NCI-H2196 (cell line): ENCODE results near the gene NTF4.

Experiments
- DNase-seq: peaks from one replicate; lab custom pipeline; 2025; ENCODE audit not compliant: unreplicated experiment; lab: John Stamatoyannopoulos, UW

The NTF4 gene

DNA sequence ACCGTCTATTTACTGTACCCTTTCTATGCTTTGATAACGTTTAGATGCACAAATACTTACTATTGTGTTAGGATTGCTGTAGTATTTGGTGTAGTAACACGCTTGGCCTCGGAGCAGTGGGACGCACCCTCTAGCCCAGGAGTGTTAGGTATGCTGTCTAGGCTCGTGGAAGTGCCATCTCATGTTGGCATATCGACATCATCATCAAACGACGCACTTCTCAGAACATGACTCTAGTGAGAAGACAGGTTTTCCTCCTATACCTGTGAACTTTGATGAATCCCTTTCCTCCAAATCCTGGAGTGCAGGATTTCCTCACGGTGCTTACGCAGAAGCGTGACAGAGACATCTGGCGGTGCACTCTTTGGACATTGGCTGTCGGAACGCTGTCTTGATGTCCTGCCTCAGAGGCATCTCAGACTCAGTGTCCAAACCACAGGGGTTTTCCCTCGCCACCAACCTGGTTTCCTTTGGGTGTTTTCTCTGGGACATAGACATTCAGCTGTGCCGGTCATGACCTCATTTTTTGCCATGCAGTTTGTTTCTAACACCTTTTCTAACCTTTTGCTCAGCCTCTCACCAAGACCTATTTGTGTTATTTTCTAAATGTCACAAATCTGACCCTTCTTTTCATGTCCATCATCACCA, 26.9 kb upstream of the NTF4 start:
- DNase-seq = no peak

DNA sequence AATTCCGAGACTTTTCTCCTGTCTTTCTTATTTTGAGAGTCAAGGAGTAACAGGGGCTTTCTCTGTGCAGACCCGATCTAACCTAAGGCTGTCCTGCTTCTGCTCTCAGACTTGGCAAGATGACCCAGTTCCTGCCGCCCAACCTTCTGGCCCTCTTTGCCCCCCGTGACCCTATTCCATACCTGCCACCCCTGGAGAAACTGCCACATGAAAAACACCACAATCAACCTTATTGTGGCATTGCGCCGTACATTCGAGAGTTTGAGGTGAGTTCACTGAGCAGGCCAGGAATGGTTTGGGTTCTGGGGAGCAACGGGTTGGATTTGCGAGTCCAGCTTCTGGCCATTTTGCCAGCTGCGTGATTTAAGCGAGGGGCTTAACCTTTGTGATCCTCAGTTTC, 21.7 kb upstream of the NTF4 start:
- DNase-seq = no peak

DNA sequence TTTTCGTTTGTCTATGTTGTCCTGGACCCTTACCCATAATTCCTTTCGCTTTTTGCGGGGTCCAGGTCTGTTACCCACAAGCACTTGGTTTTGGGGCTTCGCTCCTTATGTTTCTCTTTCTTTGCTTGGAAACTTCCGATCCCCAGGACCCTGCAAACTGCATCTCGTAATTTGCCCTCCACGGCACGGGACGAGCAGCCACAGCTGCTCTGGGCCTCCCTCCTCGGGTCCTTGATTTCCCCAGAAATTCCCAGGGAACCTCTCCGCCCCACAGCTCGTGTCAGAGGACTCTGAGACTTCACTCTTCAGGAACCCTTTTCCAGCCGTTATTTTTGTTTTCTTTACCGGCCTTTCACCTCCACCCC, 21.2 kb upstream of the NTF4 start:
- DNase-seq = no peak

DNA sequence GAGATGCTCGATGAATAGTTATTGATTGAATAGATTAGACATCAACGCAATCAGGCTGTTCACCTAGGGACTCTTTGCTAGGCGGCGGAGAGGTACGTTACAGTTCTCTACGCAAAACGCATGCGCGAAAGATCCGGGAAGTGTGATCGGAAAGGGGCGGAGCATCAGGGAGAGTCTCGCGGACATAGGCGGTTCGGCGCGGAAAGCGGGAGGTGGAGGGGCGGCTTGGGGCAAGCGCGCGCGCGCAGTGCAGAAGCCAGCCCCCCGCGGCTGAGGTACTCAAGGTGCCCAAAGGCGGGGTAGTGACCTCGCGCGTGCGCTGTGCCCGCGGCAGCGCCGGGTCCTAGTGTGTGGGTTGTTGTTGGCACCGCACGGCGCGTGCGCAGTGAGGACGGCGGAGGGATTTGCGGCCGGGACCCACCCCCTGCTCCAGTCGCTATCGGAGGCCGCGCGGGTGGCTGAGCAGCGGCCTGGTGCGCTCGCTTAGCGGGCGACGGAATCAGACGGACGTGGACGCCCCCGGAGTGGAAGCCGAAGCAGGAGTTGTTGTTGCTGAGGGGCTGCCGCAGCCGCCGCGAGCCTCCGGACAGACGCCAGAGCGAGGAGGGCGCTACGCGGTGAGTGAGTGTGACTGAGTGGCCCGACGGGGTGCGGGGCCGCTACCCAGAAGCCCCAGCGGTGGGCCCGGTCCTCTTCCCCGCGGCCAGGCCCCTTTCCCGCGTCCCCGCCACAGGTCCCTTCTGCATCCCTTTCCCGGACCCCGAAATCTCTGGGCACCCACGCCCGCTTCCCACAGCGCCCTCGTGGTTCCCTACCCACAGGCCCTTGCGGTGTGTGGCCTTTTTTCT, 20.6 kb upstream of the NTF4 start, which contains the start of gene SNRNP70:
Gene SNRNP70, plus strand, starts transcription at position 432 of the 848 bp plus-strand sequence. CDS start 964 bp downstream, outside the sequence.
- DNase-seq = peak; percentile 100

DNA sequence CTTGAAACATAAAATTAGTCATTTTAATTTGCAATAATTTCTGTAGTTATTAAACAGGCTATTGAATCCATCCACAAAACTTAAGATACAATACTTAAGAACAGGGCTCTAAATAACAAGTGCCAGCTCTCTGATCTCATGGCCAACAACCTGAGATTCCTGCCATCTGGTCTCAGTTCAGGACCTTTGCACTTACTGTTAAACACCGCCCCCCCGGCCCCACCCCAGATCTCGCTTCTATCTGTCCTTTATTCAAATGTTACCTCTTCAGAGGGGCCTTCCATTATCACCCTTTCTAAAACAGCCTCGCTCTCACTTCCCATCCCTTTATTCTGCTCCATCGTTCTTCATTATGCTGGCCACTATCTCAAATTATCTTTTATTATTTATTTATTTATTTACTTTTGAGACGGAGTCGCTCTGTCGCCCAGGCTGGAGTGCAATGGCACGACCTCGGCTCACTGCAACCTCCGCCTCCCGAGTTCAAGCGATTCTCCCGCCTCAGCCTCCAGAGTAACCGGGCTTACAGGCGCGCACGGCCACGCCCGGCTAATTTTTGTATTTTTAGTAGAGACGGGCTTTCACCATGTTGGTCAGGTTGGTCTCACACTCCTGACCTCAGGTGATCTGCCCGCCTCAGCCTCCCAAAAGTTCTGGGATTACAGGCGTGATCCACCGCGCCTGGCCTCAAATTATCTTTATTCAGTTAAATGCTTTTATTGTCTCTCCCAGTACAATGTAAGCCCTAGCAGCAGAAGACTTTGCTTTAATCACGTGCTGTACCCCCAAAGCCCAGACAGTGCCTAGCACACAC, 19.8 kb upstream of the NTF4 start:
- no peak for DNase-seq

DNA sequence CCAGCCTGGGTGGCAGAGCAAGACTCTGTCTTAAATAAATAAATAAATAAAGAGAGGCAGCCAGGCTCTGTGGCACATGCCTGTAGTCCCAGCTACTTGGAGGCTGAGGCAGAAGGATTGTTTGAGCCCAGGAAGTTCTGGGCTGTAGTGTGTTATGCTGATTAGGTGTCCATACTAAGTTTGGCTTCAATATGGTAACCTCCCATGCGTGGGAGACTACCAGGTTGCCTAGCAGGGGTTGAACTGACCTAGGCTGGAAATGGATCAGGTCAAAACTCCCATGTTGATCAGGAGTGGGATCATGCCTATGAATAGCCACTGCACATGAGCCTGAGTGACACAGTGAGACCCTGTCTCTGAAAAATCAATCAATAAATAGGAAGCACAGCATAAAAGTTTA, 16.7 kb upstream of the NTF4 start:
- DNase-seq = no peak

DNA sequence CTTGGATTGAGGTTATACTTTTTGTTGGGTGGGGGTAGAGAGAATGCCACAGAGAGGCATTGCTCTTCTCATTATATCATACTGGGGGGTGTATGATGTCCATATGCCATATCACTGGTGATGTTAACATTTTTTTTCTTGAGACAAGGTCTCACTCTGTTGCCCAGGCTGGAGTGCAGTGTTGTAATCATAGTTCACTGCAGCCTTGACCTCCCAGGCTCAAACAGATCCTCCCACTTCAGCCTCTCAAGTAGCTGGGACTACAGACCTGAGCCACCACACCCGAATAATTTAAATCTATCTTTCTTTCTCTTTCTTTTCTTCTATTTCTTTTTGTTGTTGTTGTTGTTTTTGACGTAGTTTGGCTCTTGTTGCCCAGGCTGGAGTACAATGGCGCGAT, 15.8 kb upstream of the NTF4 start:
- no peak for DNase-seq

DNA sequence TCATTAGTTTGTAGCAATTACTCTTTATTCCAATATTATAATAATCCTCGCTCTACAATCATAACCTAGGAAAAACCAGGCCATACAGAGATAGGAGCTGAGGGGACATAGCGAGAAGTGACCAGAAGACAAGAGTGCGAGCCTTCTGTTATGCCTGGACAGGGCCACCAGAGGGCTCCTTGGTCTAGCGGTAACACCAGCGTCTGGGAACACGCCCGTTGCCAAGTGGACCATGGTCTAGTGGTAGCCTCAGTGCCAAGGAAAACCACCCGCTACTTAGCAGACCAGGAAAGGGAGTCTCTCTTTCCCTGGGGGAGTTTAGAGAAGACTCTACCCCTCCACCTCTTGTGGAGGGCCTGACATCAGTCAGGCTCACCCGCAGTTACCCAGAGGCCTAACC, 10.3 kb upstream of the NTF4 start:
- DNase-seq = peak; percentile 71

DNA sequence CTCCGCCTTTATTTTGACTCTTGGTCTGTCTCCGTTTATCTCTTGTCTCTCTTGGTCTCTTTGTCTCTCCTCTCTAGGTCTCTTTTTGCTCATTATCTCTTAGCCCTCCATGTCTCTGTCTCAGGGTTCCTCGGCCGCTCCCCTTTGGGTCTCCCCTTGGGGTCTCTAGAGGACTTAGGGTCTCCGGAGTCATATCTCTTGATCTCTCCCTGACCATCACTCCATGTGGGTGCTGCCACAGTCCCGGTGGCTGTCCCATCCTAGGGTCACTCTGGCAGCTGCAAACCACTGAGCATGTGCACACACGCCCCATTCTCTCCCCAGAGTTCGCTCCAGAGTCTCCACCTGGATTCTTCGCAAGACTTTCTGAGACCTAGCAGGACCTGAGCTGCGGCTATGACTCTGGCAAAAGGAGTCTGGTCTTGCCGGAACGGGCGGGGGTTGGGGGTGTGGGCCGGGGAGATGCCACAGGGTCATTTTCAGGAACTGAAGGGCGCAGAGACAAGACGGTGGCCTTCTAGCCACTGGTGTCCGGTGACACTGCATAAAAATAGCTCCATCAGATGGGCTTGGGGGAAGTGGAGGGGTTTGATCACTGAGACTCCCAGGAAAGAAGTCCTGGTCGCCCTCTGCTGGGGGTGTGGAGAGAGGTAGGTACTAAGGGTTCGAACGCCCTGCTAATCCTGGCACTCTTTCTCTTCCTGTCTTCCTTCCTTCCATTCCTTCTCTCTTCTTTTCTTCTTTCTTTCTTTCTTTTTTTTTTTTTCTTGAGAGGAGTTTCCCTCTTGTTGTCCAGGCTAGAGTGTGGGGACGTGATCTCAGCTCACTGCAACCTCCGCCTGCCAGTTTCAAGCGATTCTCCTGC, 9.1 kb upstream of the NTF4 start:
- peak; percentile 42 for DNase-seq

DNA sequence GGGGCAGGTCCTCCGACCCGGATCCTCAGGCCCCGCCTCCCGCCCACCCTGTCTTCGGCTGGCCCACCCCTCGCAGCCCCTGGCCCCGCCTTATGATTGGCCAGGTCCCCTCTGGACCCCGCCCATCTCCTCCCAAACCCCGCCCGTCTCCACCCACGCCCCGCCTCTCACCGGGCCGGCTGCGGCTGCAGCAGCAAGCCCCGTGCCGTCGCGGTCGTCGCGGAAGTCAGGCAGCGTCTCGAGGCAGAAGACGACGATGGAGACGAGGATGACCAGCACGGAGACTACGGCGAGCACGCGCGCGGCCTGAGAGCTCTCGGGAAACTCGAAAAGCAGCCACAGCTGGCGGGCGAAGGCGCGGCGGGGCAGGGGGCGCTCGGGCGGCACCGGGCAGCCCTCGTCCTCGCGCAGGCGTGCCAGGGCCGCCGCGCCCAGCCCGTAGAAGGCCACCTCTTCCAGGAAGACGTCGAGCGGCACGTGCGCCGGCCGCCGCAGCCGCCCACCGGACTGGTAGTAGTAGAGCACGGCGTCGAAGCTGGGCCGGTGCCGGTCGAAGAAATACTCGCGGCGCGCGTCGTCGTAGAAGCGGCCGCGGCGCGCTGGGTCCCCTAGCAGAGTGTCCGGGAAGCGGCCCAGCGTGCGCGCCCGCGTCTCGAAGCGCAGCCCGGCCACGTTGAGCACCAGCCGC, 7.4 kb upstream of the NTF4 start:
- DNase-seq = peak; percentile 41

DNA sequence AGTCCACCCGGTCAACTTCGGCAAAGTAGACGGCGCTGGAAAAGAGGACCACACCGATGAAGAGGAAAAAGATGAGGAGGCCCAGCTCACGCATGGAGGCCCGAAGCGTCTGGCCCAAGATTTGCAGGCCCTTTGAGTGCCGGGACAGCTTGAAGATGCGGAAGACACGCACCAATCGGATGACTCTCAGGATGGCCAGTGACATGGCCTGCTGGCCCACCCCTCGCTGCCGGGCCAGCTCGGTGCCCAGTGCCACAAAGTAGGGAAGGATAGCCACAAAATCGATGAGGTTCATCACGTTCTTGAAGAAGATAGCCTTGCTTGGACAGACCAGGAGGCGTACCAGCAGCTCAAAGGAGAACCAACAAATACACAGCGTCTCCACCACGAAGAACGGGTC, 5.8 kb upstream of the NTF4 start:
- DNase-seq = no peak

DNA sequence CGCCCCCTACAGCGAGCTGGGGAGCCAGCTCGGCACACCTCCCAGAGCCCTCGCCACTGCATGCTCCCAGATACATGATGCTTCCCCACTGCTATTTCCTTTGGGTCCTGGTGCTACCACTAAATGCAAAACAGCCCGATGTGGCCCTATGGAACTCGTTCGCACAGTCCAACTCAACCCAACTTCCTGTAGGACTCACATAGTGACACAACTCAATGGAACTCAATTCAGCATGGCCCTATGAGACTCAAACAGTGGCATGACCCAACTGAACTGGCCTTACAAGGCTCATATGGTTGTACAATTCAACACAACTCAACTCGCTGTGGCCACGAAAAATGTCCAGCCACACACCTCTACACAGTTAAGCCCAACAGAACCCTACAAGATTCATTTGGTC, 4.4 kb upstream of the NTF4 start:
- DNase-seq = no peak

DNA sequence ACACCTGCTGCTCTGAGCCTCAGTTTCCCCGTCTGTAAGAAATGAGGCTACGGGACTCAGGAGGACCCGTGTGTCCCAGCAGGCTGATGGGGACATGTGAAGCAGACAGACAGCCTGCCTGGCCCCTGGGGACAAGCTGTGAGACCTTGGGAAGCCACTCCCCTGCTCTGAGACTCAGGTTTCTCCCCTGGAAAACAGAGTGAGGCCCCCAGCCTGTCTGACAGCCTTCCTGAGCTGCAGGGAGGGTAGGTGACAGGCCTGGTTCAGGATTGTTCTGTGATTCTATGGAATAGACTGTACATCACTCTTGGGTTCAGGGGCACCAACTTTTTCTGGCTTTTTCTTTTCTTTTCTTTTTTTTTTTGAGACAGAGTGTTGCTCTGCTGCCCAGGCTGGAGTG, 2.9 kb upstream of the NTF4 start:
- no peak for DNase-seq

DNA sequence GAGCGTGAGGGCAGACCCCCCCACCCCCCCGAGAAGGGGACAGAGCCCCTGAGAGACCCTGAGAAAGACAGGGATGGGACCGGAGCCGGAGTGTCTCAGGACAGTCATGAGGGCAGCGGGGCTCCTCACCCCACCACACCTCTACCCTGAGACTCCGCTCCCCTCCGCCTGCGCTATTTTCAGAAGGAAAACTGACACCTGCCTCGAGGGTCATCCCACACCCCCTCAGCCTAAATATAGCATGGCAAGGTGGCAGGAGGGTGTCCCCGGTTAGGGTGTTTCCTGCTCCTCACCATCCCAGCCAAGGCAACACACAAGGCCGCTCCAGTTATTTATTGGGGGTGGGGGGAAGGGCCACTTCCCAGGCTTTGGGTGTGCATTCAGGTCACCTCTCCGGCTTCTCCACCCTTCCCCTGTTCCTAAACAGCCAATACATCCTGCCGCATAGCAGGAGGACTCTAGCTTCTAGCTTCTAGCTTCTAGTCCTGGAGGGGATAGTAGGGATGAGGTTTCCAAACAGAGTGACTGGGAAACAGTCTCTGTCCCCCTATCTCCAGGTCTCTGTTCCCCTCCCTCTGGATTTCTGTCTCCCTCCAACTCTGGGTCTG, 1.4 kb upstream of the NTF4 start:
- DNase-seq = no peak

DNA sequence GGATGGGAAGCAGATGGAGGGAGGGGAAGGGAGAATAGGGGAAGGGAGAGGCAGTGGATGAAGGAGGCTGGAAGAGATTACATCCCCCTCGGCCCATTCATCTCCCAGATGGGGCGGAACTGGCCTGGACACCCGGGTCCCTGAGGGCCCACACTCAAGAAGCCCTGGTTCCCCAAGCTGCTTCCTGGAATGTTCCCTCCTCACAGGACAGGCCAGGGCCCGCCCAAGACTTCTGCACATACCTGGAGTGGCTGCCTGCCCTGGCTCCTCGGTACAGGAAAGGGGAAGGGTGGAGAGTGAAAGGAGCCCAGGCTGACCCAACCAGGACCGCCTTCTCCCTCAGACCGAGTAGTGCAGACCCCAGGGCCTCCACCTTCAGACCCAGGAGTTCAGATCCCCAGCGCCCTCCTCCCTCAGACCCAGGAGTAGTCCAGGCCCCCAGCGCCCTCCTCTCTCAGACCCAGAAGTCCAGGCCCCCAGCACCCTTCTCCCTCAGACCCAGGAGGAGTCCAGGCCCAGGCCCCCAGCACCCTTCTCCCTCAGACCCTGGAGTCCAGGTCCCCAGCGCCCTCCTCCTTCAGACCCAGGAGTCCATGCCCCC, 489 bp downstream of the NTF4 start:
- DNase-seq = no peak

DNA sequence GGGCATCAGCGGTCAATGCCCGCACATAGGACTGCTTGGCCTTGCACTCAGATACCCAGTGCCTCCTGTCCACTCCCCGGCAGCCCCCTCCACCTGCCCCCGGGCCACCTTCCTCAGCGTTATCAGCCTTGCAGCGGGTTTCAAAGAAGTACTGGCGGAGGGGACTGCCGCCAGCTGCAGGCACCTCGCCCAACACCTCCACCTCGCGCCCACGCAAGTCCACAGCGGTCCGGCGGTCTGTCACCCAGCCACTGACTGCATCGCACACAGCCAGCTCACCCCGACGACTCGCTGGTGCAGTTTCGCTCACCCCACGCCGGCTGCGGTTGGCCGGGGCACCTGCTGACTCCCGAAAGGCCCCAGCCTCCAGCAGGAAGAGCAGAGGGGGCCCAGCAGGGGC, 3.2 kb downstream of the NTF4 start:
- DNase-seq = no peak

DNA sequence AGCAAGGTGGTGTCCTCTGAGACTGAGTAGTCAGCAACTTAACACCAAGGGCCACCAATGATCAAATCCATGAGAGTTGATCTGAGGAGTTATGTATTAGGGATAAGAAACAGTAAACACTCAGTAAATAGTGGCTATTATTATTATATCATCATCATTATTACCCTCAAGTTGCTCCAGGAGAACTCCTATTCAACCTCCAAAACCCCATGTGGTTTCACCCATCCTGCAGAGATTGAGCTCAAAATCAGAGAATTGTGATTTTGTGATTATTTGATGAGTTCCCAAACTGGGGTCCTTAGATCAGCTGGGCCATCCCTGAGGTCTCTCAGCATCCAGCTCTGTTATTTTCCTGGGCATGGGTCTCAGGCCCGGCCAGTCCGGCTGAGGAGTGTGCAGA, 3.6 kb downstream of the NTF4 start:
- DNase-seq = no peak

DNA sequence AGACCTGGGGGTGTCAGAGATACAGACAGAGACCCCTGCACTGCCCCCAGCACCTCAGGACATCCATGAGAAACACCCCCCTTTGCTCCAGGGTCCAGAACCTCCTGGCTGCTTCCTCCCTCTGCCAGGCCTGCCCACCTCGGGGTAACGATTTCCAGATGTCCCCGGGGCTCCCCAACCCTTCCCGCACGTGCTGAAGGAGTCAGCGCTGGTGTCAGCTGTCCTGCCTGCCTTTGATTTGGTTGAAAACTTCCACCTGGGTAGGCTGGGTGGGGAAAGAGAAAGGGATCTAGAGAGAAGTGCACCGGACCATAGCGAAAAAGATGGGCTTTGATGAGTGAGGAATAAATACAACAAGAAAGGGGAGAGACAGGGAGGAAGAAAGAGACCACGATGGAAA, 5.6 kb downstream of the NTF4 start:
- no peak for DNase-seq

DNA sequence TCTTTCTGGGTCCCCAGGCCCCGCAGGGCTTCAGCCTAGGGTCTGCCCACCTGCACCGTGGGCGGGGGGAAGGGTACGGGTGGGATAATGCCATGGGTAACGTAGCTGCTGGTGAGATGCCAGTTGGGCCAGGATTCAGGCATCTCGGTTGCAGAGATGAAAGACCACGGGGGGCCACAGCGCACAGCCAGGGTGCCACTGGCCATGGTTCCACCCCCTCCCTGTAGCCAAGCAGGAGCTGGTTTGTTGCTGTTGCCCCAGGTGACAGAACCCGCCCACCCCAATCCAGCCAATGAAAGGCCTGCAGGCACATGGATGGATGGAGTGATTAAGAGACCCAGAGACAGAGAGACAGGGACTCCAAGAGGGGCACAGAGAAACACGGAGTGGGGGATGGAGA, 6.1 kb downstream of the NTF4 start:
- no peak for DNase-seq
